WERI-Rb-1 (cell line): ENCODE data around the gene NTNG2.
A peak's percentile ranks its signal among the peaks of the same experiment; 100 is the strongest.

ENCODE experiments used
- DNase-seq: peaks from one replicate; pipeline ENCODE4 v3.0.0-alpha.2; 2020
- H3K27ac ChIP-seq: fragments of 250-450 bp; sonication (Bioruptor Pico); 2 replicates; pipeline ENCODE4 v1.5.1; 2020; ENCODE audit warnings: mild to moderate bottlenecking, moderate library complexity
- H3K27me3 ChIP-seq: fragments of 250-450 bp; sonication (Bioruptor Pico); 2 replicates; pipeline ENCODE4 v1.5.1; 2021; ENCODE audit warnings: mild to moderate bottlenecking, low read depth, moderate library complexity; ENCODE audit not compliant: insufficient read depth, severe bottlenecking
- H3K36me3 ChIP-seq: fragments of 250-450 bp; sonication (Bioruptor Pico); 2 replicates; pipeline ENCODE4 v1.5.1; 2020; ENCODE audit warnings: mild to moderate bottlenecking, moderate library complexity
- H3K4me3 ChIP-seq: 2 replicates; pipeline ENCODE4 v1.5.1; 2011; ENCODE audit warnings: low read depth, mild to moderate bottlenecking, control low read depth, low read length
- H3K9me3 ChIP-seq: fragments of 250-450 bp; sonication (Bioruptor Pico); 2 replicates; pipeline ENCODE4 v1.5.1; 2021; ENCODE audit warnings: mild to moderate bottlenecking, moderate library complexity; ENCODE audit not compliant: severe bottlenecking
- CTCF ChIP-seq: IDR thresholded peaks from 2 replicates; pipeline ENCODE4 v1.5.1; 2011; ENCODE audit warnings: low read depth, mild to moderate bottlenecking, control low read depth, inconsistent platforms, low read length

Gene NTNG2

GRCh38 chr9:132181796-132182313 lies 20.0 kb downstream of the NTNG2 start:
- TF ChIP-seq CTCF = no peak
- H3K36me3 ChIP-seq = peaks cover 22% of the 10 kb centered on the region
- no peaks in the 10 kb centered on the region for H3K9me3 ChIP-seq
- no peak overlapping the region for H3K4me3 ChIP-seq
- no peaks in the 10 kb centered on the region for H3K27me3 ChIP-seq
- peak; percentile 79 for DNase-seq
- peak overlapping the region; percentile 81 for H3K27ac ChIP-seq

GRCh38 chr9:132182314-132183091 lies 20.6 kb downstream of the NTNG2 start:
- peak overlapping the region; percentile 81 for H3K27ac ChIP-seq
- TF ChIP-seq CTCF = peak; percentile 63
- peaks cover 17% of the 10 kb centered on the region for H3K36me3 ChIP-seq
- H3K4me3 ChIP-seq = no peak overlapping the region
- H3K9me3 ChIP-seq = no peaks in the 10 kb centered on the region
- no peaks in the 10 kb centered on the region for H3K27me3 ChIP-seq
- peak; percentile 59 for DNase-seq

GRCh38 chr9:132183134-132183533 lies 21.3 kb downstream of the NTNG2 start:
- DNase-seq = peak; percentile 87
- peaks cover 11% of the 10 kb centered on the region; the same call in 1 of the 2 replicates for H3K36me3 ChIP-seq
- H3K4me3 ChIP-seq = no peak overlapping the region
- H3K27me3 ChIP-seq = no peaks in the 10 kb centered on the region
- TF ChIP-seq CTCF = no peak
- peak overlapping the region; percentile 81 for H3K27ac ChIP-seq
- no peaks in the 10 kb centered on the region for H3K9me3 ChIP-seq

GRCh38 chr9:132183715-132184114 lies 21.9 kb downstream of the NTNG2 start:
- no peak for DNase-seq
- no peaks in the 10 kb centered on the region for H3K27me3 ChIP-seq
- TF ChIP-seq CTCF = no peak
- peaks cover 9% of the 10 kb centered on the region; the same call in 1 of the 2 replicates for H3K36me3 ChIP-seq
- no peaks in the 10 kb centered on the region for H3K9me3 ChIP-seq
- H3K4me3 ChIP-seq = no peak overlapping the region
- H3K27ac ChIP-seq = peak overlapping the region; percentile 81

- Histone ChIP-seq H3K27ac (peak overlapping the region; percentile 81), H3K9me3 (no peaks in the 10 kb centered on the region), H3K36me3 (peaks cover 9% of the 10 kb centered on the region; the same call in 1 of the 2 replicates), H3K4me3 (no peak overlapping the region), H3K27me3 (no peaks in the 10 kb centered on the region)
- no peak for TF ChIP-seq CTCF
- DNase-seq = peak; percentile 67
Measured at GRCh38 chr9:132184124-132184523, 22.3 kb downstream of the NTNG2 start.
